SK-N-MC (cell line): ENCODE data around the gene GDPD5.

Experiments used
- EZH2 ChIP-seq: fragments of 200-600 bp; sonication (generic); IDR thresholded peaks from one replicate; pipeline ENCODE4 v1.6.1; 2017; ENCODE audit warnings: antibody characterized with exemption
- FOXP2 ChIP-seq: optimal IDR thresholded peaks from 2 replicates; pipeline ENCODE3; 2011; ENCODE audit warnings: mild to moderate bottlenecking, moderate library complexity; ENCODE audit not compliant: insufficient read depth; ENCODE audit errors: extremely low read length, control extremely low read depth
- POLR2AphosphoS5 ChIP-seq: IDR thresholded peaks from 2 replicates; pipeline ENCODE4 v1.6.1; 2012; ENCODE audit warnings: mild to moderate bottlenecking, low read depth, low read length, borderline replicate concordance

DNA sequence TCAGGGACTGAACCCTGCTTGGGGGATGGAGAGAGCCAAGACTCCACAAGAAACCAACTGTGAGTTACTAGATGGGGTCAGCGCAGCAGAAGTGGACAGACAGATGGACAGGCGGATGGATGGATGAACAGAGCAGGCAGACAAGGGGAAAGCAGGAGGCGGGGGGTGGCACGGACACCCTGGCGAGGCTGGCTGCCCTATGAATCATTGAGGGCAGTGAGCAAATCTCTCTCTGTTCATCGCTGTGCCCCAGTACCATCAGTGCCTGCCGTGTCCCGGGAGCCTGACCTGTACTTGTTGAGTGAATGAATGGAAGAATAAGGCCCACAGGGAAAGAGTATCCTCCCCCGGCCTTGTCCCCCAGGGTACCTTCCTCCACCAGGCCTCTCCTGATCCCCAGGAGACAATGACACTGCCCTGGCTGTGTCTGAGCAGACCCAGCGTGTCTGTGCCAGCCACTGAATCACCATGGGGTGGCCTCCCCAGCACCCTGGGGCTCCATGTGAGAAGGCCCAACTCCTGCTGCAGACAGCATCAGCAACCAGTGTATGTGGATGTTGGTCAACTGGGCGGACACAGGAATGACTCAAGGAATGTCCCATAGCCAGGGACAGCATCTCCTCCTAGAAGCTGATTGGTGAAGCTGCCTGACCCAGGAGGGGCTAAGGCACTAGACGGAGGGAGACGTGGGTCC is 87.6 kb downstream of the GDPD5 start:
- TF ChIP-seq EZH2, result no peak
- TF ChIP-seq POLR2AphosphoS5, result no peak
- TF ChIP-seq FOXP2, result no peak
